Hepatic stellate cell (primary cell): ENCODE data around the gene ATF6B.

ENCODE experiments used
- DNase-seq: peaks from one replicate; pipeline ENCODE4 v3.0.0; 2011; ENCODE audit warnings: low spot score

Gene ATF6B

GRCh38 chr6:32131439-32131948, 3.4 kb upstream of the ATF6B start:
- no peak for DNase-seq

- no peak for DNase-seq
These were observed 1.4 kb upstream of the ATF6B start for GRCh38 chr6:32129297-32130088.

DNA sequence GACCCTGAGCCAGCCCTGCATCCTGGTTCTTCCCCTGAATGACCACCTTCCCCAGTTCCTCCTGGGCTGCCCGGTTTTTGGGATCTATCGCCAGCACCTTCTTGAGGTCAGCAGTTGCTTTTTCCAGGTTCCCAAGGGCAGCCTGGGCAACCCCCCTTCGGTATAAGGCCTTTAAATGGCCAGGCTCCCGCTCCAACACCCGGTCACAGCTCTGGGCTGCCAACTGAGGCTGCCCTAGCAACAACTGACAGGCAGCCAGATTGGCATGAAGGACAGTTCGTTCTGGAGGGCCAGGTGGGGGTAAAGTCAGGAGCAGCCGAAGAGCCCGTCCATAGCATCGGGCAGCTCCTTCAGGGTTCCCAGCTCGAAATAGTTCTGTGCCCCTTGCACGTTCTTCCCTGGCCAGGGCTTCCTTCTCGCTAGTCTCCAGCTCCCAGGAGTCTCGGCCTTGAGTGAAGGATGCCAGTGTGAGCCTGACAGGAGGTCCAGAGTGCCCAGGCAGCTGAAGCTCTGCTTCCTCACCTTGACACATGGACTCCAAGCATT, 778 bp upstream of the ATF6B start:
- no peak for DNase-seq

DNA sequence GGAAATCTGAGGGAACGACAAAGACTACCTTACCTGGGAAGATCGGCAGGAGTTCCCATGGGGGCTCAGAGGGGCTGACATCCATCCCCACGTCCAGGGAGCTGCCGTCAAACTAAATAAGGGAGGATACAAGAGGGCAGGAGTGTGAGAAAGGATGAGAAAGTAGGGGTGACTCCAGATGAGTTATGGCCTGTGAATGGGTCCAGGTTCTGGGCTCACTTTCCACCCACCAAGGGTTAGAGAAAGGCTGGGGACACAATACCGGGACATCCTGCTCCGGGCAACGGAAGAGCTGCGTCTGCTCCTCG, 683 bp downstream of the ATF6B start:
- DNase-seq: no peak

DNA sequence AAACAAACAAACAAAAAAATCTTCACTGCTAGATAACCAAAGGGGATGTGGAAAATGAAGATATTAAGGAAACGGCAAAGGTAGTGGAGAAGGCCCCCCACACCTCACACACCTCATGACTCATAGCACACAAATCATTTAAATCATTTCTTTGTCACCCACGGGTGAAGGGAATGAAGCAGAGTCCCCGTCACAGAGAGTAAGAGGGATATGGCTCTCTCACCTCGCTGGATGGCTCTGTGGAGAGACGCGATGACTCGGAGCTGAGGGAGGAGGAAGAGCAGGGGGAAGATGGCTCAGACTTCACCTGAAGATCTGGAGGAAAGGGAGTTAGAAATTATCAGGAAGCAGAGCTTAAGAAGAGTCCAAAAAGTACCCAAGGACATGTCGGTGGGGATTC, 1.2 kb downstream of the ATF6B start:
- no peak for DNase-seq

DNA sequence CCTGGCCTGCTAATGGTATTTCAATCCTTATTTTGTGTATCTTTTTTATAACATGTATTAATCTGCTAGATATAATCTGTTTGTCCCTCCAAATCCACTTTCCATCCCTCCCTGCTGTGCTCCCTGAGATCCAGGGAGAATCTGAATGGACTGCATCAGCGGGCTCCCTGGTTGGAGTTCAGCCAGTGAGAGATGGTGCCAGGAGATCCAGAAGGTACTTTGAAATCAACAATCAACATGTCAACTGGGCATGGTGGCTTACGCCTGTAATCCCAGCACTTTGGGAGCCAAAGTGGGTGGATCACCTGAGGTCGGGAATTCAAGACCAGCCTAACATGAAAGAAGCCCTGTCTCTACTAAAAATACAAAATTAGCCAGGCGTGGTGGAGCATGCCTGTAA, 4.4 kb downstream of the ATF6B start:
- no peak for DNase-seq

DNA sequence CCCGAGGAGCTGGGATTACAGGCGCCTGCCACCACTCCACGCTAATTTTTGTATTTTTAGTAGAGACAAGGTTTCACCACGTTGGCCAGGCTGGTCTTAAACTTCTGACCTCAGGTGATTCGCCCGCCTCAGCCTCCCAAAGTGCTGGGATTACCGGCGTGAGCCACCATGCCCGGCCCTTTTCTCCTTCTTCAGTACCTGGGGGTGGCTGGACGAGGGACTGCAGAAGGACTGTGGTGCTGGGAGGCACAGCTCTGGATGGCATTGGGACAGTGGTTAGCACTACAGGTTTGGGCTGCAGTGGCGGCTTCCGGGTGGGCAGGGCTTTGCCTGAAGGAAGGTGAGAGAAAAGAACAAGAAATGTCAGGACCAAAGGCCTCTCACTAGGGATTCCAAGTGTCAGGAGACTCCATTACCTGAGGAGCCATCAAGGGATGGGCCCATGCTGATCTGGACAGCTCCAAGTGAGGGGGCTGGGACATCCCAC, 7.4 kb downstream of the ATF6B start:
- no peak for DNase-seq

- peak; percentile 90 for DNase-seq
These were observed 9.0 kb downstream of the ATF6B start for GRCh38 chr6:32118782-32119628.

- DNase-seq: no peak
These were observed 10.6 kb downstream of the ATF6B start for GRCh38 chr6:32117461-32117860.

DNA sequence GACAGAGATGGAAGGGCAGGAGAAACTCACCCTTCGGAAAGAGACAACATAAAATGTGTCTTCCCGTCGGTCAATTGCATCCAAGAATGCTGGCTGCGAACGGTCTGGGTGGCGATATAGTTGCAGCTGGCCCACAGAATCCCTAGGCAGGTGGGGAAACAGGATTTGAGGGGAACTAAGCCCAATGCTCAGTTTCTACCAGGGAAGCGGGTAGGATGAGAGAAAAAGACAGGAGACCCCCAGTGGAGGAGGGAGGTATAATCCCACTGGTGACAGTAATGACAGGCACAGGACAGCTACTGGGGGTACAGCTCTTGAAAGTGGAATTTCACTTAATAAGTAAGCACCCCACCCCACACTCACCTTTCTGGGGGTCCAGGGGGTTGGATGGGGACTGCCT, 11.4 kb downstream of the ATF6B start:
- DNase-seq: no peak

DNA sequence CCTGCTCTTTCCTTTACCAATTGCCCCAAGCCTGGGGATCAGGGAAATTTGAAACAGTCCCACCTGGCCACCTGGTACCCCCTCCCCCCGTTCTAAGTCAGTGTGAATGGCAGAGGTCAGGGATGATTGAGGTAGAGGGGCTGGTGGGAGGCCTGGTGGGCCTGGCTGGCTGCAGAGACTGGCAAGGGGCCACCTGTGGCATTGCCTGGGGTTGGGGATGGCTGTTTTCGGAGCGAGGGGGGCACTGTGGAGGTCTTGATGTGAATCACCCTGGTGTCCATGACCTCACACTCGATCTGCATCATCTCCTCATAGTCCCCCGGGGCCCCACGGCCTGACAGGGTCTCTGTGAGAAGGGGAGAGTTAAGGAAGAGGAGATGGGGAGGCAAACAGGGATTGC, 12.4 kb downstream of the ATF6B start:
- DNase-seq: no peak

DNA sequence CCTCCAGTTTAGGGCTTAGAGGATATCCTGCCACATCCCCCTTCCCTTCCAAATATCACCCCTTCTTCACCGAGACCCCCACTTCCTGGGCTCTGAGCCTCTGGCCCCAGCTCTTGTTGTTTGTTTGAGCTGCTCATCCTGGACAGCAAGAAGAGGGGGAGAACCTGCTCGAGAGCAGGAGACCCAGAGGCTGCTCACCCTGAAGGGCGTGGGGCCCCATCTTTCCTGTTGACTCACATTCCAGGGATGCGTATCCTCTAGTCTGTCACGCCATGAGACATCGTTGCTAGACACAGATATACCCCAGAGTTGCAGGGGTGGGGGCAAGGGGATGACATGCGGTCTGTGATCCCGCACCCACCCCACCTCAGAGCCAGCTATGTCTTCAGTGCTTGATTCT, 13.2 kb downstream of the ATF6B start:
- DNase-seq: peak; percentile 83

GRCh38 chr6:32113386-32114352, 14.4 kb downstream of the ATF6B start:
- peak; percentile 95 for DNase-seq

GRCh38 chr6:32112431-32112980, 15.5 kb downstream of the ATF6B start:
- no peak for DNase-seq

GRCh38 chr6:32111424-32112066, 16.5 kb downstream of the ATF6B start:
- no peak for DNase-seq

DNA sequence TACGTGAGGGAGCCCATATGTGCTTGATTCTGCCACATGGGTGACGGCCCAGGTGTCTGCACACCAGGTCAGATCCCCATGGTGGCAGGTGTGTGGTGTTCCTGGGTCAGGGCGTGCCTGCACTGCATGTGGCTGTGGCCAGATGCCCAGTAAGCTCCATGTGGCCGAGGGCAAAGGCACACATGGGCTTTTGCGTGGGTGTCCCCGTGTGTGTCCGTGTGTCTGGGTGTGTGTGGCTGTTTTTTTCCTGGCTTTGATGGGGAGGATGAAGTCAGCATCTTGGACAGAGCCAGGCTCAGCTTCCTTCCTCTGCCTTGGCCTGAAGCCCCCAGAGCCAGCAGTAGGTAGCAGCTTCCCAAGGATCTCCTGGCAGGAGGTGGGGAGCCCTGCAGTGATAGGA, 17.4 kb downstream of the ATF6B start:
- no peak for DNase-seq

DNA sequence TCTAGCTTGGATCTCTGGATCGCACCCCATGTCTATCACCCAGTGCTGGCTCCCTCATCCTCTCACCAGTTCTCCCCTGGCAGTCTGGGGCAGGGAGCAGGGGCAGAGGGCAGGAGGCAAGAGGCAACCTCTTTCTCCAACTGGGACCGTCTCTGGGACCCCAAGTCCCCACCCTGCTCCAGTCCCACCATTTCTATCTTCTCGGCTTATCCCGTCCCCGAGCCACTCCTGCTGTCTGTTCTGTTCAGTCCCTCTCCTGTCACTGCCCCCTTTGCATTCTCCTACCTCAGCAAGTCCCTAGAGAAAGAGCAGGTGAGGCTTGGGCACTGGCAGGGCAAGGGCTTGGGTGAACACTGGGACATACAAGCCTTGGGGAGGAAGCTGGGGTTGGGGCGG, 18.3 kb downstream of the ATF6B start:
- no peak for DNase-seq

GRCh38 chr6:32109114-32109764, 18.8 kb downstream of the ATF6B start, which contains the start of gene TNXB:
TNXB (minus strand) TSS chr6:32109338; CDS start chr6:32098198, 11,140 bp downstream.
- no peak for DNase-seq

GRCh38 chr6:32108727-32109113, 19.3 kb downstream of the ATF6B start:
- no peak for DNase-seq

- peak; percentile 82 for DNase-seq
These were observed 19.9 kb downstream of the ATF6B start for GRCh38 chr6:32108094-32108627.
